Smooth muscle cell of the brain vasculature (primary cell): ENCODE data around the gene TENM4.

Experiments used
- DNase-seq: peaks from one replicate; pipeline ENCODE4 v3.0.0-alpha.2; 2012; ENCODE audit warnings: low read depth, low spot score

Gene TENM4

GRCh38 chr11:79346021-79346420 lies 94.8 kb downstream of the TENM4 start:
- DNase-seq = no peak

- DNase-seq = no peak
Measured at GRCh38 chr11:79344753-79345294, 96.0 kb downstream of the TENM4 start.

- DNase-seq = no peak
Measured at GRCh38 chr11:79342686-79343085, 98.1 kb downstream of the TENM4 start.

GRCh38 chr11:79342236-79342635 lies 98.6 kb downstream of the TENM4 start:
- no peak for DNase-seq

DNA sequence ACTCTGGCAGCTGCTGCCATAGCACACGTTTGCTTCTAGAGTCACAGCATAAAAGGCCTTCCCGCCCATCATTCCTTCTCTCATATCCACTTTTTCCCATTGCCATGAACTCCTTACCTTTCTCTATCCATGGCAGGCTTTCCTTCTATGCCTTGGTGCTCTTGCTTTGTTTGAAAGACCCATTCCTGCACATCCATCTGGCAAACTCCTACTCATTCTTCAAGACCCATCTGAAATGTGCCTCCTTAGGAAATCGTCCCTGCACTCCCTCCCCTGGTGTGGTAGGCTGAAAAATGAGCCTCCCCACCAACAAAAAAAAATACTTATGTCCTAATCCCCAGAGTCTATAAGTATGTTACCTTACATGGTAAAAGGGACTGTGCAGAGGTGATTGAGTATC lies 100.3 kb downstream of the TENM4 start:
- no peak for DNase-seq

DNA sequence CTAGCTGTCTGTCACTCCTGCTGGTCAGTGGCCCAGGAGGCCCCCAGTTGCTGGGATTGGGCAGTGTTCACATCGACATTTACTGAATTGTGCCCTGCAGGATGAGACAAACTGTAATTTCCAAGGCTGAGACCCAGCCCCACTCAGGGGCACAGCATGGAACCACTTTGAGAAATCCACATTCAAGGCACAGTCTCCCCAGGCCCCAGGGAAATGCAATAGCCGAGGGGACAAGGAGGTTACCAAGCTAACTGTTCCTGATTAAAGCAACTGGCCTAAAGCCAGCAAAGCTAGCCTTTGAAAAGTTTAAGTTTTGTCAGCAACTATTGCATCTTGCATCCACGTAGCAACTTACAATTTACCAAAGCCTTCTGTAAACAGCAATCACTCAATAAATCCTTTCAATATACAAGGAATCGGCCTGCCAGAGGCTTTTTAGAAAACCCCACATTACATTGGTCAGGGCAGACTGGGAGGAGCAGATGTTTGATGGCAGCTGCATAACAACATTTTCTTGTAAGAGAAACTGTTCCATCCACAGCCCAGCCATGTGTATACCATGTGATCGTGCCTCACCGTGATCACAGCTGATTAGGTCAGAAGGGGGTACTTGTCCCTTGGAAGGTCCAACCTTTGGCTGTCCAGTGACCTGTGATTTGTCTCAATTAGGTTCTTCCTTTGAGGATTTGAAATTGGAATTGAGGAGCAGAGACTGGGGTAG lies 103.9 kb downstream of the TENM4 start:
- no peak for DNase-seq

DNA sequence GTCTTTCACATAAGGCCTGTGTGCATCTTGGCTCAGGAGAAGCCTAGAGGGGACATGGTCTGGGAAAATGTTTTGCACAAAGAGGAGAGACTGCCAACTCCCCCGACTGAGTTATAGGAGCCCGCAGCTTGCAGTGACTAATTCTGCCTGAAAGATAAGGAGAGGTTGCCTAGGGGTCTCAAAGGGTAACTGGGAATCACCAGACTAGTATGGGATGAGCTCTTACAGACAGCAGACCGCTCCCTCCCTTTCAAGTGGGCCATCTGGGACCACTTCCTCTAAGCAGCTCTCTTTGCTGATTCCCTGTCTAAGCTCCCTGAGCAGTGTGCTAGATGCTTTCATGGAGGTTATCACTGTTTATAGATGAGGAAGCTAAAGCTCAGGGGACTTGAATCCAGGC lies 105.1 kb downstream of the TENM4 start:
- DNase-seq = no peak

- DNase-seq = no peak
Measured at GRCh38 chr11:79333355-79333754, 107.5 kb downstream of the TENM4 start.

GRCh38 chr11:79332017-79332416 lies 108.8 kb downstream of the TENM4 start:
- no peak for DNase-seq

GRCh38 chr11:79331203-79331901 lies 109.5 kb downstream of the TENM4 start:
- DNase-seq = no peak

GRCh38 chr11:79330651-79331050 lies 110.2 kb downstream of the TENM4 start:
- no peak for DNase-seq

DNA sequence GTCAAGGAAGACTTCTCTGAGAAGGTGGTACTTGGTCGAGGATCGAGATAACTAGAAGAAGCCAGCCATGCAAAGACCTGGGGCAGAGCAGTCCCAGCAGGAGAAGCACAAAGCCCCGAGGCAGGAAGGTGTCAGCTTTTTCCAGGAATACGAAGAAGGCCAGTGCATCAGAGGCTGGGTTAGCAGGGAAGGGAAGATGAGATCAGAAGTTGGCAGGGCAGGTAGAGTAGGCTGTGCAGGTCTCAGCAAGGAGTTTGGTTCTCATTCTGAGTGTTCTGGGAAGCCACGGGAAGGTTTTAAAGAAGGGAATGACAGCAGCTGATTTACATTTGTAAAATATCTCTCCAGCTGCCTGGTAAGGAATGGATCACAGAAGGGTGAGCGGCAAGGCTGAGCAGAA lies 111.3 kb downstream of the TENM4 start:
- DNase-seq = no peak

- no peak for DNase-seq
Measured at GRCh38 chr11:79328402-79328801, 112.4 kb downstream of the TENM4 start.

DNA sequence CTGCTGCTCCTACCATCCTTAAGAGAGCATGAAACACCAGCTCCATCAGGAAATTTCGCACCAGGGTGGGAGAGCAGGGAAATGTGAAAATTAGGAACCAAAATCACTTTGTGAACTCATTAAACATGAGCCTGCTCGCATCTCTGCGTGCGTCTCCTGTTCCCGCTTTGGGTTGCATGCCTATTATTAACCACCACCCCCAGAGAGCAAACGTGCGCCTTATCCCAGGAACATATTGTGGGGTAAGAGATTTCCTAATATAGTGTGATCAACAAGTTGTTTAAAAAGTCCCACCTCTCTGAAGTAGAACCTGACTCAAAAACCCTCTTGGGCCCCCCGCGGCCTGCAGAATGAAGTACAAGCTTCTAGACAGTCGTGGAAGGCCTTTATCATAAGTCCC lies 115.0 kb downstream of the TENM4 start:
- no peak for DNase-seq

GRCh38 chr11:79321263-79321662 lies 119.6 kb downstream of the TENM4 start:
- DNase-seq = no peak

DNA sequence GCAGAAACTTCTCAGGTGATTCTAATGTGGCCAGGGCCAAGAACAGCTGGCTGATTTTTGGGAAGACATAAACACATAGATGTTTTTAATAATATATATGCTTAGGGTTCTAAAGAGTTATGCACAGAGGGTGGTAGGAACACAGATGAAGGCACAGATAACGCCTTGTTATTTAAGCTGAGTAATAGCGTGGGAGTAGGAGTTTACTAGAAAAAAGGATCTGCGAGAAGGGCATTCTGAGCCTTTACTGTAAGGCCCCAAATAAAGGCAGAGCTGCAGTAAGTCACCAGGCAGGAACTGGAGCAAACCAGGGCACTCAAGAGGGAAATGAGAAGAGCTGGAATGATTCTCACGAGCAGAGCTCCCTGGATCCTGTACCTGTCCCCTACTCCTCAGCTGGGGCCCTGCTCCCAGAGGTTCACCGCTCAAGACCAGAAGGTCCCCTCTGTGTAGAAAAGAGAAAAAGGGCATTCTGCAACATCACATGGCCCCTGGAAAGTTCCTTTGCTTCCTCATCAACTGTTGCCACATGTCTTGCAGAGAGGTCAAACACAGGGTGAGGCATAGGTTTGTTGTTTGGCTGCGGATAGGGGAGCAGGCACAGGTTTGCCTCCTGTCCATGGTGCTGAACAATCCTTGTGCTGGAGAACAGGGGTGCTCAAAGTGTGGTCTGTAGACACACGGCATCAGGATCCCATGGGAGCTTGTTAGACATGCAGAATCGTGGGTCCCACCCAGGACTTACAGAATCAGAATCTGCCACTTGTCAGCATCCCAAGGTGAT lies 125.7 kb downstream of the TENM4 start:
- no peak for DNase-seq

DNA sequence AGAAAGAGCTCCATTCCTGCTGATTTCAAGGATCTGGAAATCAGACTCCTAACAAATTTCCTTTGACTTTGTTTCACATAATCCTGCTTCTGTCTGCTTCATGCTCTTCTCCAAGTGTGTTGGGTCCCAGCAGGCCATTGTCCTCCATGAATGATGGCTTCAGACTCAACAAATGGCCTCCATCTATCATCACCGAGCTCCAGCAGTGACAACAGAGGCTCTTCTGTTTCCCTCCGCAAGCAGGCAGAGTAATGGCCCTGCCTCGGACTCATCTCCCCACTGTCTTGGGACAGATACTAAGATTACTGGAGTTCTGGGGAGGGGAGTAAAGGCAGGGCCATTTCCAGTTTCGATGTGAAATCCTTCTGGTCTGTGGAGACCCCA lies 127.3 kb downstream of the TENM4 start:
- no peak for DNase-seq

- DNase-seq = no peak
Measured at GRCh38 chr11:79312617-79313529, 128.0 kb downstream of the TENM4 start.

DNA sequence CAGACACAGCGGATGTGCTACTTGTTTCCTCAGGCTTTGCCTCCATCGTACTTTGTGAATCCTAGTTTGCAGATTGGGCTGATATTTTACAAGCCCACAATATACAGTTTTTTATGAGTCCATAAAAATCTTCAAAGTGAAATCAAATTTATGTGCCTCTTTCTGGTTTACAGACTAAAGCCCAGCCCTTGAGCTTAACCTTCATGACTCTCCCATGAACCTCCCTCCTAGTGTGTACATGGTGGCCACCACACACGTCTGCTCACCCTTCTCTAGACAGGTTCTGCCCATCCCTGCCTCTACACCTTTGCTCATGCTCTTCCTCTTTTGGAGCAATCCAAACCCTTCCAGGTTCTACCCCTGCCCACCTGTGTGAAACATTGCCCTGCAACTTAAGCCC lies 129.4 kb downstream of the TENM4 start:
- no peak for DNase-seq

- DNase-seq = no peak
Measured at GRCh38 chr11:79309407-79309806, 131.4 kb downstream of the TENM4 start.

DNA sequence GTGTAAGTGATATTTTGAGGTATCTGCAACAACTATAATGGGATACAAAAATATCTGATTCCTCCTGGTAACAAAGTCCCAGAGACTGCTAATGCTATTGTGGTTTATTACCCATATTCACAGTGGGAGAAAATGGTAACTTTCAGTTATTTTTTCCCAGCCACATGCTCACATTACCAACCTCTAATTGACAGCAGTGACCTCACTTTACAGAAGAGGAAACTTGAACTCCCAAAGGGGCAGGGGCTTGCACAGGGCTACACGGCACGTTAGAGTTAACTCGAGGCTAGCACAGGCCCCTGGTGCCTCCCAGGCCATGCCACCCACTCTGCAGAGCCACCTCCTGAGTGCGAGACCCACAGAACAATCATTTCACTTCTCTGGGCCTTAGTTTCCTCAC lies 132.4 kb downstream of the TENM4 start:
- DNase-seq = no peak
